Upper lobe of right lung (tissue), 1 donor: ENCODE results near the gene DIP2A. TPM values are rescaled to one million over a fixed set of nuclear protein-coding genes. Genes with fewer than 3 reads are reported as not detected.

ENCODE experiments used
- ATAC-seq: fragments of 200-7000 bp; cut with Tn5 transposase; one replicate; pipeline ENCODE4 v1.9.1; 2020; ENCODE audit warnings: mild to moderate bottlenecking, moderate library complexity
- DNase-seq: peaks from one replicate; pipeline ENCODE4 v3.0.0-alpha.2; 2020
- H3K27ac ChIP-seq: fragments of 200-600 bp; one replicate; pipeline ENCODE4 v1.8.0; 2022
- H3K27me3 ChIP-seq: fragments of 200-600 bp; one replicate; pipeline ENCODE4 v1.8.0; 2022; ENCODE audit warnings: mild to moderate bottlenecking
- H3K36me3 ChIP-seq: fragments of 200-600 bp; one replicate; pipeline ENCODE4 v1.8.0; 2022
- H3K4me1 ChIP-seq: fragments of 200-600 bp; one replicate; pipeline ENCODE4 v1.8.0; 2022
- H3K4me3 ChIP-seq: fragments of 200-600 bp; one replicate; pipeline ENCODE4 v1.8.0; 2022; ENCODE audit warnings: mild to moderate bottlenecking
- H3K9me3 ChIP-seq: fragments of 200-600 bp; one replicate; pipeline ENCODE4 v1.8.0; 2022
- CTCF ChIP-seq: fragments of 200-600 bp; IDR thresholded peaks from one replicate; pipeline ENCODE4 v1.8.0; 2022; ENCODE audit warnings: antibody characterized with exemption
- intact Hi-C: fragments of 100-400 bp; cut with DNase I; formaldehyde crosslinking; loops from one replicate; pipeline ENCODE4 v1.11.0; 2022
- total RNA-seq: library from RNA; stranded (reverse); fragmentation: NEBNext Ultra II Directional; extraction: Animal tissue kit (Norgen Biotek cat#: 25700); gene quantifications from one replicate; pipeline ENCODE4 v1.2.1, GENCODE V29; 2021
- donor health status: DM: no; HTN: yes; CAD: no; lungs with severe emphysema.

The DIP2A gene
- total RNA-seq, 1 donor from 2014 or later: 35.6 TPM

DNA sequence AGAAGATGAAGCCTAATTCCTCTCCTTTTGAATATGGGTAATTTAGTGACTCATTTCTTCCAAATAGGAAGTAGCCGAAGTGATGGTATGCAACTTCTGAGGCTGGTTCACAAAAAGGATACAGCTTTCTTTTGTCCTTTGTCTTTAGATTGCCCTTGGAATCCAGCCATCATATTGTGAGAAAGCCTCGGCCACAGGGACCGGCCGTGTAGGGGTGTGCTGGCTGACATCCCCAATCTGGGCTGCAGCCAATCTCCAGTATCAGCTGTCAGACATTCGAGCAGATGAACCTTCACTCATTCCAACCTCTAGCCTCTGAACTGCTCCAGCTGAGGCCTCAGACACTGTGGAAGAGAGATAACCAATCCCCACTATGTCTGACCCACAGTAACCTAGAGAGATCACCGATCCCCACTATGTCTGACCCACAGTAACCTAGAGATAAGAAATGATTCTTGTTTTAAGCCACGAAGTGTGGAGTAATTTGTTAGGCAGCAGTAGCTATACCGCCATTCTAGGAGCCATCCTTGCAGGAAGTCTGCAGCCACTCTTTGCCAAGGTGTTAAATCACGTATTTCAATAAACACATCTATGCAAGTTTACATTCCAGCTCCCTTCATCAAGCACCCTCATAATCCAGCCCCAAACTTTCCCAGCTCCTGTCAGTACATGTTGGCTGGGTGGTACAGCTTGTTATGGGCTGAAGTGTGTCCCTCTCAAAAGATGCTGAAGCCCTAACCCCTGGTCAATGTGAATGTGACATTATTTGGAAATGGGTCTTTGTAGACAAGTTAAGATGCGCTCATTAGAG is 2.9 kb upstream of the DIP2A start:
- intact Hi-C loops: no loop called here
- H3K4me3 ChIP-seq: no peak overlapping the region
- no peak for ATAC-seq
- H3K27ac ChIP-seq: no peak overlapping the region
- no peaks in the 10 kb centered on the region for H3K9me3 ChIP-seq
- no peak for DNase-seq
- TF ChIP-seq CTCF: no peak
- H3K4me1 ChIP-seq: peaks cover 26% of the 10 kb centered on the region
- H3K27me3 ChIP-seq: no peaks in the 10 kb centered on the region
- H3K36me3 ChIP-seq: no peaks in the 10 kb centered on the region

DNA sequence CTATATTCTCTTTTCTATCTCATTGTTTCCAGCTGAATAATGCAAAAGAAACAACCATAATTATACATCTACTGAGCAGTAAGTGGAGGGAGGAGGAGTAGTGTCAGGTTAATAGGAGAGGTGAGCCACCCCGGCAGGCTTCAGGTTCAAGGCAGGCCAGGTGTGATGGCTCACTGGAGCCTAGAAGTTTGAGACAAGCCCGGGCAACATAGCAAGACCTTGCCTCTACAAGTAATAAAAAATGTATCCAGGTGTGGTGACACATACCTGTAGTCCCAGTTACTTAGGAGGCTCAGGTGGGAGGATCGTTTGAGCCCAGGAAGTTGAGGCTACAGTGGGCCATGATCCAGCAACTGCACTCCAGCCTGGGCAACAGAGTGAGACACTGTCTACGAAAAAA is 1.9 kb upstream of the DIP2A start:
- no peak for DNase-seq
- intact Hi-C loops: no loop called here
- peaks cover 26% of the 10 kb centered on the region for H3K4me1 ChIP-seq
- H3K27ac ChIP-seq: no peak overlapping the region
- no peaks in the 10 kb centered on the region for H3K36me3 ChIP-seq
- no peaks in the 10 kb centered on the region for H3K27me3 ChIP-seq
- H3K9me3 ChIP-seq: no peaks in the 10 kb centered on the region
- no peak for ATAC-seq
- no peak for TF ChIP-seq CTCF
- no peak overlapping the region for H3K4me3 ChIP-seq

DNA sequence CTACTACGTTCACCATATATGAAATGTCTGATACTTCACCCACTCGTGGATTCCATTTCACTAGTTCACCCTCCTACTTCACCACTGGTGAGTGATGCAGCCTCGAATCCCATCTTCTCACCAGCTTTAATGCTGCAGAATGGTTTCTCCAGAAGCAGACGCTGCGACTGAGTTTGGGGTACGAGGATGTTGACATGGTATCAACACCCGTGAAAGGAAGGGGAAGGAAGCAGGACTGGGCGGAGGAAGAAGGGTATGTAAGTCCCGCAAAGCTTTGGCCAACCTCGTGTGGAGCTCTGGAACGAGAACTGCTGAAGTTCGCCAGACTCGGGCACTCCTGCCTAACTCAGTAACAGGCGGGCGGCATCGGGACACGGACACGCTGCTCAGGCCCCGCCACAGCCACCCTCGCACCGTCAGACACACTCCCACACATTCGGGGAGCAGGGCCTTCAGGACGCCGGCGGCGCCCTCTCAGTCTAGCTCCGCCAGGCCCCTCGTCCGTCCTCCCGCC is 833 bp upstream of the DIP2A start:
- Histone ChIP-seq H3K4me1 (peaks cover 26% of the 10 kb centered on the region), H3K4me3 (peak overlapping the region; percentile 95), H3K36me3 (no peaks in the 10 kb centered on the region), H3K9me3 (no peaks in the 10 kb centered on the region), H3K27me3 (no peaks in the 10 kb centered on the region), H3K27ac (peak overlapping the region; percentile 90)
- intact Hi-C loops: no loop called here
- TF ChIP-seq CTCF: no peak
- DNase-seq: peak; percentile 82
- peak; percentile 24 for ATAC-seq

DNA sequence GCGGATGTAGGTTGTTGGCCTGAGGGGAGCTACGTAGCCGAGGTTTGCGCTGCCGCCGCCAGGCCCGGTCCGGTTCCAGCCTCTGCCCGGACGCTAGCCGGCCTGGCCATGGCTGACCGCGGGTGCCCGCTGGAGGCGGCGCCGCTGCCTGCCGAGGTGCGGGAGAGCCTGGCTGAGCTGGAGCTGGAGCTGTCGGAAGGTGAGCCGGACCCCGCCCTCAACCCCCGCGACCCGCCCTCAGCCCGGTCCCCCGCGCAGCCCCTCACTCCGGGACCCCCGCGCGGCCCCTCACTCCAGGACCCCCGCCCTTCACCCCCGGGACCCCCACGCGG is 299 bp downstream of the DIP2A start:
- no peak for ATAC-seq
- H3K36me3 ChIP-seq: no peaks in the 10 kb centered on the region
- no peak for TF ChIP-seq CTCF
- H3K27me3 ChIP-seq: no peaks in the 10 kb centered on the region
- intact Hi-C loops: no loop called here
- H3K9me3 ChIP-seq: no peaks in the 10 kb centered on the region
- peaks cover 26% of the 10 kb centered on the region for H3K4me1 ChIP-seq
- DNase-seq: no peak
- peak overlapping the region; percentile 87 for H3K27ac ChIP-seq
- peak overlapping the region; percentile 93 for H3K4me3 ChIP-seq

DNA sequence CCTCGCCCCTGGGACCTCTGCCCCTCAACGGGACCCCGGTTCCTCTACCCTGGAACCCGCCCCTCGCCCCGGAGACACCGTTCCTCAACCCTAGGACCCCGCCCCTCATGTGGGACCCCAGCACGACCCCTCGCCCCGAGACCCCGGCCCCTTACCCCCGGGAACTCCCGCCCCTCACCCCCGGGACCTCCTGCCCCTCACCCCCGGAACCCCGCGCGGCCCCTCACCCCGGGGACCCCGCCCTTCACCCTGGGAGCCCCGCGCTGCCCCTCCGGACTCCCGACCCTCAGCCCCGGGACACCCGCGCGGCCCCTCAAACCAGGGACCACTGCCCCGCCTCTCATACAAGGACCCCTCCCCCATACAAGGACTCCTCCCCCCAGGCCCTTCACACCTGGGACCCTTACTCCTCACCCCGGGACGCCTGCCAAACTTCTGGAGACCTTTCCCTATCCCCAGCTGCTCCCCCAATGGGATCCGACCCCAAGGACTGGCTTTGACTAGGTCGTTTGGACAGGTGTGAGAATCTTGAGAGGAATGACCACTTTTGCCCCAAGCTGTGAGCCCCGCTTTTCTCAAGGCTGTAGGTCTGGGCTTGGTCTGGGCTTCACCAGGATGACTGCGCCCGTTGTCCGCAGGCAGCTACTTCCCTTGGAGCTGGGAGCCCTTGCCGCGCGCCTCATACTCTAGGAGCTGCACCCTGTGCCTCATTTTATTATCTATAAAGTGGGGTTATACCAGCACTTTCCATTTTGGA is 843 bp downstream of the DIP2A start:
- no peaks in the 10 kb centered on the region for H3K9me3 ChIP-seq
- peak overlapping the region; percentile 93 for H3K4me3 ChIP-seq
- intact Hi-C loops: no loop called here
- ATAC-seq (no peak), DNase-seq (peak; percentile 73)
- no peaks in the 10 kb centered on the region for H3K36me3 ChIP-seq
- TF ChIP-seq CTCF: no peak
- H3K27ac ChIP-seq: peak overlapping the region; percentile 87
- H3K27me3 ChIP-seq: no peaks in the 10 kb centered on the region
- H3K4me1 ChIP-seq: peaks cover 24% of the 10 kb centered on the region
